Sigmoid colon (tissue), 4 donors: ENCODE measurements around the gene POLE2.

Experiments
- POLR2A ChIP-seq, 2 donors: fragments of 450-650 bp; IDR thresholded peaks; one replicate each; pipeline ENCODE4 v1.6.1; 2016; ENCODE audit warnings: antibody characterized with exemption in 2 of 2, mild to moderate bottlenecking in 2 of 2, moderate library complexity in 2 of 2
- POLR2AphosphoS5 ChIP-seq, 4 donors: sonication (generic); formaldehyde crosslinking; IDR thresholded peaks; one replicate each; pipeline ENCODE4 v1.6.1; 2017; ENCODE audit warnings: antibody characterized with exemption in 4 of 4
- TF ChIP-seq, protein P1 (sequence below), 4 experiments: fragments of 450-650 bp in 3 of 4; fragments of 200-600 bp in 1 of 4; IDR thresholded peaks; one replicate each; pipeline ENCODE4 v1.5.1; 2016 to 2019; ENCODE audit warnings: antibody characterized with exemption in 4 of 4, mild to moderate bottlenecking in 3 of 4, moderate library complexity in 2 of 4

DNA sequence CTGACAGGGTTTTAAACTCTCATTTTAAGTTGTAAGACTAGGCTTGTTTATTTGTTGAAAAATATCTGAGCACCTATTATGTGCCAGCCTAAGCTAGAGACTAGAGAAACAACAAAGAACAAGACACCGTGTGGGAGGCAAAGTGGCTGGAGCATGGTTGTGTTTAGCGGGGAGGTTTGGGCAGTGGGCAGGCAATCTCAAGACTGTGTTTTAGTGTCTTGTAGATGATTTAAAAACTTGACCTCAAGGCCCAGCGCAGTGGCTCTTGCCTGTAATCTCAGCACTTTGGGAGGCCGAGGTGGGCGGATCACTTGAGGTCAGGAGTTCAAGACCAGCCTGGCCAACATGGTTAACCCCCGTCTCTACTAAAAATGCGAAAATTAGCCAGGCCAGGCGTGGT lies 75.3 kb downstream of the POLE2 start:
- TF ChIP-seq POLR2AphosphoS5 (IDR thresholded peaks at IDR 0.05) (no peak), POLR2A (IDR thresholded peaks at IDR 0.05) (no peak)
- TF ChIP-seq, protein P1, sequence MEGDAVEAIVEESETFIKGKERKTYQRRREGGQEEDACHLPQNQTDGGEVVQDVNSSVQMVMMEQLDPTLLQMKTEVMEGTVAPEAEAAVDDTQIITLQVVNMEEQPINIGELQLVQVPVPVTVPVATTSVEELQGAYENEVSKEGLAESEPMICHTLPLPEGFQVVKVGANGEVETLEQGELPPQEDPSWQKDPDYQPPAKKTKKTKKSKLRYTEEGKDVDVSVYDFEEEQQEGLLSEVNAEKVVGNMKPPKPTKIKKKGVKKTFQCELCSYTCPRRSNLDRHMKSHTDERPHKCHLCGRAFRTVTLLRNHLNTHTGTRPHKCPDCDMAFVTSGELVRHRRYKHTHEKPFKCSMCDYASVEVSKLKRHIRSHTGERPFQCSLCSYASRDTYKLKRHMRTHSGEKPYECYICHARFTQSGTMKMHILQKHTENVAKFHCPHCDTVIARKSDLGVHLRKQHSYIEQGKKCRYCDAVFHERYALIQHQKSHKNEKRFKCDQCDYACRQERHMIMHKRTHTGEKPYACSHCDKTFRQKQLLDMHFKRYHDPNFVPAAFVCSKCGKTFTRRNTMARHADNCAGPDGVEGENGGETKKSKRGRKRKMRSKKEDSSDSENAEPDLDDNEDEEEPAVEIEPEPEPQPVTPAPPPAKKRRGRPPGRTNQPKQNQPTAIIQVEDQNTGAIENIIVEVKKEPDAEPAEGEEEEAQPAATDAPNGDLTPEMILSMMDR (IDR thresholded peaks at IDR 0.05): no peak
